OCI-LY3 (cell line): Measurements from ENCODE around the gene TANGO6.

Experiments used
- EZH2phosphoT487 ChIP-seq: fragments of 200-600 bp; shearing (Covaris generic); IDR thresholded peaks from 2 replicates; pipeline ENCODE4 v1.6.1; 2018; ENCODE audit warnings: antibody characterized with exemption, mixed run types, low read depth
- TF ChIP-seq, protein P1 (sequence below): fragments of 200-600, 300-600 bp; sonication (generic); IDR thresholded peaks from 2 replicates; pipeline ENCODE4 v1.5.1; 2014; ENCODE audit warnings: antibody characterized with exemption, low read length, low read depth

DNA sequence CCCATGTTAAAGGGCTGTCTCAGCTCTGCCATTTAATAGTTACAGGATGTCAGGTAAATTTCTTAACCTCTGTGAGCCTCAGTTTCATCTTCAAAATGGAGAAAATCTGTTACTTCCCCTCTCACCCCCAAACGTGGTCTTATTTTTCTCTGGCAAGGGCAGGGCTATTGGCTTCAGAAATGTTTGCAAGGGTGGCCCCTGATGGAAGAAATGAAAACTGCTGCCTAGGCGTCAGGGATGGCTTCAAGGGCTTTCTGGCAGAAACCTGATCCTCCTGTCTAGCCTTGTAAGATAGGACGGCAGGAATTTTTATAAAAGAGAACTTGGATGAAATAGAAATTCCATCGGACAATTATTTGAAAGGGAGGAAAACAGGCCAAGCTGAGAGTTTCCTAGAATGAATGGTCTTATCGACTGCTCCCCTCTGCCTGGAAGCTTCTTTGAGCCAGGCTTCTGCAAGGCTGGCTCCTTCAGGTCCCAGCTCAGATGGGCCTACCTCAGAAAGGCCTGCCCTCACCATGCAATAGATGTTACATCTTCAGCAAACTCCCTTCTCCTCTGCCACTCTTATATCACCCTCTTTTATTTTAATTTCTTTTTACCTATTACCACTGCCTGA lies 43.0 kb upstream of the TANGO6 start:
- TF ChIP-seq, protein P1, sequence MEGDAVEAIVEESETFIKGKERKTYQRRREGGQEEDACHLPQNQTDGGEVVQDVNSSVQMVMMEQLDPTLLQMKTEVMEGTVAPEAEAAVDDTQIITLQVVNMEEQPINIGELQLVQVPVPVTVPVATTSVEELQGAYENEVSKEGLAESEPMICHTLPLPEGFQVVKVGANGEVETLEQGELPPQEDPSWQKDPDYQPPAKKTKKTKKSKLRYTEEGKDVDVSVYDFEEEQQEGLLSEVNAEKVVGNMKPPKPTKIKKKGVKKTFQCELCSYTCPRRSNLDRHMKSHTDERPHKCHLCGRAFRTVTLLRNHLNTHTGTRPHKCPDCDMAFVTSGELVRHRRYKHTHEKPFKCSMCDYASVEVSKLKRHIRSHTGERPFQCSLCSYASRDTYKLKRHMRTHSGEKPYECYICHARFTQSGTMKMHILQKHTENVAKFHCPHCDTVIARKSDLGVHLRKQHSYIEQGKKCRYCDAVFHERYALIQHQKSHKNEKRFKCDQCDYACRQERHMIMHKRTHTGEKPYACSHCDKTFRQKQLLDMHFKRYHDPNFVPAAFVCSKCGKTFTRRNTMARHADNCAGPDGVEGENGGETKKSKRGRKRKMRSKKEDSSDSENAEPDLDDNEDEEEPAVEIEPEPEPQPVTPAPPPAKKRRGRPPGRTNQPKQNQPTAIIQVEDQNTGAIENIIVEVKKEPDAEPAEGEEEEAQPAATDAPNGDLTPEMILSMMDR, result peak; percentile 83
- no peak for TF ChIP-seq EZH2phosphoT487
